Measurements from ENCODE around the gene SERPINE1. TPM values are rescaled to one million over a fixed set of nuclear protein-coding genes. Genes with fewer than 3 reads are reported as not detected.

The SERPINE1 gene
- total and polyA plus RNA-seq, 2 experiments from 2014 or later = 0.97 to 1.2 TPM

GRCh38 chr7:101100858-101101847 lies 25.8 kb upstream of the SERPINE1 start (continued):
- TF ChIP-seq EZH2phosphoT487 (IDR thresholded peaks at IDR 0.05; ENCODE audit: unreplicated experiment) (no peak), POLR2AphosphoS5 (IDR thresholded peaks at IDR 0.05; ENCODE audit: low read depth) (no peak), ZNF114 (CRISPR knock-in tag; IDR thresholded peaks at IDR 0.05) (no peak), JUNB (IDR thresholded peaks at IDR 0.05; ENCODE audit: unreplicated experiment) (no peak), ZNF462 (CRISPR knock-in tag; IDR thresholded peaks at IDR 0.05) (no peak), NANOG (IDR thresholded peaks at IDR 0.05; ENCODE audit: borderline replicate concordance) (no peak)

DNA sequence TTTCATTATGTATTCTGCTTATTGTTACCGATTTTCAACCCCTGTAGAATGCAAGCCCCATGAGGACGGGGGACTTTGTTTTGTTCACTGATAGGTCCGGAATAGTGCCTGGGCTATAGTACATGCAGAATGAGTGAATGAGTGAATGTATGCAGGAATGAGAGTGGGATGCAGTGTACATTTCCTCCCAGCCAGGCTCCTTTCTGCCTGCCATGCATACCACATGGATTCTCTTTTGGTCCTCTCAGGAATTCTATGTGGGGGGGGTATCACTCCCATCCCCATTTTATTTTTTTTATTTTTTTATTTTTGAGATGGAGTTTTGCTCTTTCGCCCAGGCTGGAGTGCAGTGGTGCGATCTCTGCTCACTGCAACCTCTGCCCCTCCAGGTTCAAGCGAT lies 24.9 kb upstream of the SERPINE1 start:
- DNase-seq (ENCODE audit: low spot score) = no peak
- peaks cover 34% of the 10 kb centered on the region for H3K4me1 Mint-ChIP-seq
- no peaks in the 10 kb centered on the region for H3K36me3 Mint-ChIP-seq (ENCODE audit: low read depth)
- no peak overlapping the region for H3K4me3 Mint-ChIP-seq
- Histone ChIP-seq H2AFZ (no peak overlapping the region), H4K20me1 (replicated peaks; ENCODE audit: insufficient read depth) (no peaks in the 10 kb centered on the region), H3F3A (replicated peaks; ENCODE audit: low read depth) (peaks cover 12% of the 10 kb centered on the region; the same call in 1 of the 2 replicates), H3K4me1 (ENCODE audit: insufficient read depth) (peaks cover 30% of the 10 kb centered on the region), H3K4me2 (no peak overlapping the region), H3K36me3 (ENCODE audit: insufficient read depth) (no peaks in the 10 kb centered on the region), H3K27ac (ENCODE audit: low read depth) (no peak overlapping the region), H3K4me3 (no peak overlapping the region), H3K27me3 (ENCODE audit: insufficient read depth) (no peaks in the 10 kb centered on the region), H3K79me2 (replicated peaks; ENCODE audit: insufficient read depth) (no peaks in the 10 kb centered on the region), H3K9me2 (ENCODE audit: insufficient read depth) (no peaks in the 10 kb centered on the region)
- H3K27ac Mint-ChIP-seq = 0 out of 2 replicates have a peak overlapping the region, but pooled peaks have one; percentile 14
- peaks cover 26% of the 10 kb centered on the region for H3K27me3 Mint-ChIP-seq (ENCODE audit: insufficient read depth, low read depth, poor library complexity)
- ATAC-seq = no peak
- H3K9me3 Mint-ChIP-seq = no peaks in the 10 kb centered on the region
- TF ChIP-seq ZNF462 (CRISPR knock-in tag; IDR thresholded peaks at IDR 0.05) = no peak
- TF ChIP-seq NANOG (IDR thresholded peaks at IDR 0.05; ENCODE audit: borderline replicate concordance) = no peak
- no peak for TF ChIP-seq EZH2phosphoT487 (IDR thresholded peaks at IDR 0.05; ENCODE audit: unreplicated experiment)

Data from GM23338 (cell line).